H1 (cell line): Measurements from ENCODE around the gene CHCHD6. TPM values are rescaled to one million over a fixed set of nuclear protein-coding genes. Genes with fewer than 3 reads are reported as not detected.

Experiments
- CTCF ChIA-PET: fragments of 300-600 bp; sonication (Branson Sonifier 250); formaldehyde crosslinking; loops from one replicate; lab custom pipeline; 2021; ENCODE audit not compliant: partially characterized antibody; lab: Charles Lee
- POLR2A ChIA-PET: fragments of 300-600 bp; sonication (Branson Sonifier 250); formaldehyde crosslinking; loops from one replicate; lab custom pipeline; 2021; ENCODE audit warnings: inconsistent platforms; ENCODE audit not compliant: partially characterized antibody; lab: Charles Lee
- DNase-seq, 2 experiments: peaks; one replicate each; pipeline versions ENCODE4 v3.0.0 to v3.0.0-alpha.2; 2010 to 2022; ENCODE audit warnings: low spot score in 2 of 2, low read depth in 1 of 2, mixed read lengths in 1 of 2
- FAIRE-seq: peaks from 2 replicates; lab custom pipeline; 2011; peaks lifted over from hg19 to GRCh38; lab: Jason Lieb, UNC
- H2AFZ ChIP-seq: 2 replicates; pipeline ENCODE4 v1.8.1; 2012; ENCODE audit warnings: low read length, inconsistent platforms
- H2AK5ac ChIP-seq: 2 replicates; pipeline ENCODE4 v1.6.1; 2013; ENCODE audit warnings: low read depth, low read length
- H2BK120ac ChIP-seq: replicated peaks from 2 replicates; pipeline ENCODE3; 2013; ENCODE audit warnings: low read depth, low read length, inconsistent platforms
- H2BK12ac ChIP-seq: 2 replicates; pipeline ENCODE4 v1.6.1; 2013; ENCODE audit warnings: low read depth, low read length
- H2BK15ac ChIP-seq: 2 replicates; pipeline ENCODE4 v1.6.1; 2013; ENCODE audit warnings: low read length
- H2BK20ac ChIP-seq: 2 replicates; pipeline ENCODE4 v1.6.1; 2013; ENCODE audit warnings: low read length
- H2BK5ac ChIP-seq: 2 replicates; pipeline ENCODE4 v1.6.1; 2013; ENCODE audit warnings: low read depth, low read length
- H3K14ac ChIP-seq: 2 replicates; pipeline ENCODE4 v1.6.1; 2013; ENCODE audit warnings: inconsistent platforms; ENCODE audit not compliant: insufficient read length
- H3K18ac ChIP-seq: 2 replicates; pipeline ENCODE4 v1.6.1; 2013; ENCODE audit warnings: low read length; ENCODE audit errors: extremely low read depth
- H3K23ac ChIP-seq: 2 replicates; pipeline ENCODE4 v1.6.1; 2013; ENCODE audit warnings: inconsistent platforms; ENCODE audit not compliant: insufficient read length
- H3K23me2 ChIP-seq: 2 replicates; pipeline ENCODE4 v1.6.1; 2013; ENCODE audit warnings: low read depth, low read length
- H3K27ac ChIP-seq: 2 replicates; pipeline ENCODE4 v1.6.1; 2011; ENCODE audit warnings: low read depth, low read length, inconsistent platforms
- H3K27me3 ChIP-seq, 4 experiments: replicated peaks in 1 of 4; 1 replicate in 1 of 4; 2 replicates in 3 of 4; pipeline versions ENCODE4 v1.6.1 to v1.8.1; 2011 to 2013; ENCODE audit warnings: low read length in 3 of 4, mild to moderate bottlenecking in 3 of 4, inconsistent platforms in 2 of 4, mixed read lengths in 2 of 4, moderate library complexity in 1 of 4; ENCODE audit not compliant: control insufficient read depth in 3 of 4, insufficient read depth in 3 of 4; ENCODE audit errors: extremely low read depth in 1 of 4
- H3K36me3 ChIP-seq, 4 experiments: 2 replicates each; pipeline versions ENCODE4 v1.6.1 to v1.8.1; 2011 to 2013; ENCODE audit warnings: mild to moderate bottlenecking in 4 of 4, low read length in 3 of 4, moderate library complexity in 2 of 4, control low read depth in 1 of 4, inconsistent platforms in 1 of 4; ENCODE audit not compliant: insufficient read depth in 4 of 4, control insufficient read depth in 2 of 4
- H3K4ac ChIP-seq: replicated peaks from 2 replicates; pipeline ENCODE3; 2013; ENCODE audit warnings: low read length, low read depth, mixed read lengths, inconsistent platforms; ENCODE audit not compliant: insufficient read length
- H3K4me1 ChIP-seq, 4 experiments: replicated peaks in 1 of 4; 1 replicate in 1 of 4; 2 replicates in 3 of 4; pipeline versions ENCODE4 v1.6.1 to v1.8.1; 2011 to 2013; ENCODE audit warnings: low read length in 3 of 4, inconsistent platforms in 2 of 4, mixed read lengths in 1 of 4; ENCODE audit not compliant: insufficient read depth in 4 of 4, control insufficient read depth in 3 of 4
- H3K4me2 ChIP-seq, 2 experiments: 2 replicates each; pipeline versions ENCODE4 v1.6.1 to v1.8.1; 2011 to 2013; ENCODE audit warnings: low read depth in 2 of 2, low read length in 2 of 2, control low read depth in 1 of 2, inconsistent platforms in 1 of 2, mild to moderate bottlenecking in 1 of 2; ENCODE audit not compliant: insufficient read depth in 1 of 2
- H3K4me3 ChIP-seq, 4 experiments: fragments of 200-600, 300-600 bp in 1 of 4; sonication (generic), shearing (Covaris generic), sonication (Bioruptor Twin) in 1 of 4; 2 replicates each; pipeline versions ENCODE4 v1.5.1 to v1.8.1; 2011 to 2016; ENCODE audit warnings: low read length in 4 of 4, low read depth in 3 of 4, control low read depth in 2 of 4, inconsistent platforms in 2 of 4, mild to moderate bottlenecking in 2 of 4, mixed read lengths in 1 of 4, moderate library complexity in 1 of 4; ENCODE audit not compliant: insufficient read depth in 2 of 4; ENCODE audit errors: extremely low read depth in 1 of 4
- H3K56ac ChIP-seq: replicated peaks from 2 replicates; pipeline ENCODE3; 2013; ENCODE audit warnings: low read depth, mild to moderate bottlenecking, mixed read lengths, low read length, inconsistent platforms; ENCODE audit not compliant: insufficient read length
- H3K79me1 ChIP-seq: 2 replicates; pipeline ENCODE4 v1.6.1; 2013; ENCODE audit warnings: low read depth, low read length, control low read depth
- H3K79me2 ChIP-seq, 2 experiments: 2 replicates each; pipeline versions ENCODE4 v1.6.1 to v1.8.1; 2012 to 2013; ENCODE audit warnings: low read length in 2 of 2, mild to moderate bottlenecking in 2 of 2, inconsistent platforms in 1 of 2; ENCODE audit not compliant: insufficient read depth in 2 of 2, control insufficient read depth in 1 of 2
- H3K9ac ChIP-seq, 4 experiments: replicated peaks in 1 of 4; 1 replicate in 1 of 4; 2 replicates in 3 of 4; pipeline versions ENCODE4 v1.6.1 to v1.8.1; 2011 to 2013; ENCODE audit warnings: low read depth in 3 of 4, low read length in 3 of 4, control low read depth in 2 of 4, mild to moderate bottlenecking in 2 of 4, moderate library complexity in 2 of 4, inconsistent platforms in 1 of 4; ENCODE audit errors: extremely low read depth in 1 of 4
- H3K9me3 ChIP-seq, 2 experiments: 2 replicates each; pipeline versions ENCODE4 v1.6.1 to v1.8.1; 2012 to 2013; ENCODE audit warnings: mild to moderate bottlenecking in 2 of 2, moderate library complexity in 2 of 2, control low read depth in 1 of 2, inconsistent platforms in 1 of 2, low read depth in 1 of 2, low read length in 1 of 2, mixed read lengths in 1 of 2; ENCODE audit not compliant: insufficient read depth in 2 of 2
- H4K20me1 ChIP-seq, 2 experiments: replicated peaks in 1 of 2; 2 replicates each; pipeline versions ENCODE3 to v1.8.1; 2011 to 2013; ENCODE audit warnings: inconsistent platforms in 2 of 2, low read length in 2 of 2, mild to moderate bottlenecking in 1 of 2; ENCODE audit not compliant: insufficient read depth in 2 of 2, control insufficient read depth in 1 of 2
- H4K5ac ChIP-seq: 2 replicates; pipeline ENCODE4 v1.6.1; 2013; ENCODE audit warnings: low read length, low read depth, mixed read lengths, inconsistent platforms; ENCODE audit not compliant: insufficient read length
- H4K8ac ChIP-seq: 2 replicates; pipeline ENCODE4 v1.8.0; 2013; ENCODE audit warnings: mild to moderate bottlenecking, moderate library complexity, low read length, inconsistent platforms; ENCODE audit not compliant: insufficient read depth; ENCODE audit errors: extremely low read depth
- H4K91ac ChIP-seq: replicated peaks from 2 replicates; pipeline ENCODE3; 2013; ENCODE audit warnings: low read length, mixed read lengths, inconsistent platforms; ENCODE audit not compliant: insufficient read length
- ASH2L ChIP-seq: fragments of 200-600, 300-600 bp; sonication (generic); IDR thresholded peaks from one replicate; pipeline ENCODE4 v1.7.1; 2017; ENCODE audit warnings: low read length
- ATF2 ChIP-seq: IDR thresholded peaks from 2 replicates; pipeline ENCODE4 v1.6.1; 2012; ENCODE audit warnings: low read length, inconsistent platforms
- CHD1 ChIP-seq: IDR thresholded peaks from 2 replicates; pipeline ENCODE4 v1.6.1; 2012; ENCODE audit warnings: low read depth, low read length, improper control_type of control experiment
- E2F6 ChIP-seq: IDR thresholded peaks from 2 replicates; pipeline ENCODE4 v1.6.1; 2012; ENCODE audit warnings: inconsistent platforms
- HDAC6 ChIP-seq: IDR thresholded peaks from one replicate; pipeline ENCODE4 v1.7.1; 2012; ENCODE audit warnings: low read depth, mild to moderate bottlenecking, inconsistent platforms, low read length, moderate library complexity
- RFX5 ChIP-seq: IDR thresholded peaks from 2 replicates; pipeline ENCODE4 v1.6.1; 2011; ENCODE audit warnings: low read depth, low read length, improper control_type of control experiment, borderline replicate concordance
- RNF2 ChIP-seq: fragments of 200-900, 300-1000 bp; sonication (generic); IDR thresholded peaks from 2 replicates; pipeline ENCODE4 v1.7.1; 2016; ENCODE audit warnings: borderline replicate concordance, low read depth, mild to moderate bottlenecking, antibody characterized with exemption, low read length; ENCODE audit not compliant: poor library complexity, severe bottlenecking; ENCODE audit errors: missing control alignments
- TAF1 ChIP-seq: IDR thresholded peaks from 2 replicates; pipeline ENCODE4 v1.6.1; 2011; ENCODE audit warnings: mild to moderate bottlenecking, low read depth, low read length
- WGBS, 2 experiments: shearing (Covaris generic) in 1 of 2; methylation state at CpG; one replicate each; pipeline versions ENCODE4 v1.1.6 to v1.1.7; 2013 to 2015; ENCODE audit warnings: low lambda C conversion rate in 2 of 2, mixed read lengths in 2 of 2, inconsistent platforms in 1 of 2, low coverage in 1 of 2, missing lambda C conversion rate in 1 of 2; ENCODE audit not compliant: insufficient replicate concordance in 2 of 2, insufficient coverage in 1 of 2, insufficient read length in 1 of 2; ENCODE audit errors: extremely low coverage in 1 of 2, missing lambda C conversion rate in 1 of 2; 5-methylcytosine and 5-hydroxymethylcytosine counted together
- polyA plus RNA-seq, 7 experiments: library from polyadenylated mRNA; depleted of rRNA in 3 of 7; stranded (reverse) in 5 of 7; unstranded in 2 of 7; fragments of >200 nt in 5 of 7; fragments of 200-250 nt in 2 of 7; gene quantifications; 1 replicate in 5 of 7; 2 replicates in 1 of 7; 4 replicates in 1 of 7; pipeline versions ENCODE4 v1.2.1 to v1.2.3, GENCODE V29; 2011 to 2013; ENCODE audit warnings: missing spikeins in 2 of 7, mixed read lengths in 2 of 7
- total RNA-seq: library from RNA; stranded (reverse); fragmentation: NEBNext Ultra II Directional; extraction: Animal tissue kit (Norgen Biotek cat#: 25700); gene quantifications from 2 replicates; pipeline ENCODE4 v1.2.1, GENCODE V29; 2021

CHCHD6 gene
- total and polyA plus RNA-seq, 2 of the 8 experiments (the other 6 are each of a cell fraction or from before 2014, with no cell fraction given) = 32.4 to 37.6 TPM

GRCh38 chr3:126990890-126991289 is 286.9 kb downstream of the CHCHD6 start:
- Histone ChIP-seq H3K36me3 (peaks cover 2 to 16% (median 11%) of the 10 kb centered on the region in 4 experiments; a peak in 6 of 8 replicates), H2BK5ac (no peak overlapping the region), H4K5ac (no peak overlapping the region), H3K4me3 (no peak overlapping the region), H3K56ac (no peak overlapping the region), H3K9me3 (no peaks in the 10 kb centered on the region), H3K79me2 (peaks cover 0 to 65% of the 10 kb centered on the region in 2 experiments; a peak in 3 of 4 replicates), H4K91ac (no peak overlapping the region), H3K79me1 (peaks cover 40% of the 10 kb centered on the region), H3K23ac (no peak overlapping the region), H2BK12ac (no peak overlapping the region), H3K27me3 (no peaks in the 10 kb centered on the region), H3K4ac (no peak overlapping the region), H2AFZ (no peak overlapping the region), H2BK15ac (no peak overlapping the region), H3K9ac (no peak overlapping the region), H2BK120ac (no peak overlapping the region), H4K20me1 (peaks cover 25 to 66% of the 10 kb centered on the region in 2 experiments), H3K27ac (no peak overlapping the region), H3K18ac (no peak overlapping the region), H4K8ac (no peak overlapping the region), H2AK5ac (no peak overlapping the region), H3K14ac (no peak overlapping the region), H3K4me2 (no peak overlapping the region), H3K4me1 (peaks cover 0 to 2% (median 0%) of the 10 kb centered on the region in 4 experiments; a peak in 3 of 7 replicates), H2BK20ac (no peak overlapping the region), H3K23me2 (no peaks in the 10 kb centered on the region; the same call in 1 of the 2 replicates)
- no peak for TF ChIP-seq HDAC6
- TF ChIP-seq TAF1 = no peak
- TF ChIP-seq CHD1 = no peak
- no peak for TF ChIP-seq RFX5
- TF ChIP-seq E2F6 = no peak
- TF ChIP-seq ASH2L = no peak
- TF ChIP-seq ATF2 = no peak
- TF ChIP-seq RNF2 = no peak
- WGBS, 2 experiments = 93% methylated on average over 3 of the region's 5 CpGs; no CpG with 5 or more reads in 1 of the 2 experiments
- DNase-seq (no peak), FAIRE-seq (no peak)
- ChIA-PET POLR2A (no interaction called here), CTCF (interaction anchor here (1.0 to 10.0 kb wide), 2 partner anchors 18 to 239 kb away, joined by 3 to 74 read pairs; no protein-coding TSS in a partner anchor)
